GM18858 (cell line): Measurements from ENCODE around the gene UQCRC1.

Source experiments
- ATAC-seq: cut with Tn5 transposase; IDR thresholded peaks from one replicate; pipeline ENCODE4 v1.9.1; 2021; ENCODE audit not compliant: unreplicated experiment

The UQCRC1 gene

GRCh38 chr3:48599077-48599501 lies 10.4 kb downstream of the UQCRC1 start:
- ATAC-seq: no peak

GRCh38 chr3:48598323-48599076 lies 10.9 kb downstream of the UQCRC1 start:
- no peak for ATAC-seq

GRCh38 chr3:48597408-48597800 lies 12.0 kb downstream of the UQCRC1 start:
- ATAC-seq: no peak

GRCh38 chr3:48596676-48597407 lies 12.6 kb downstream of the UQCRC1 start:
- no peak for ATAC-seq

GRCh38 chr3:48596157-48596556 lies 13.3 kb downstream of the UQCRC1 start:
- ATAC-seq: no peak

- ATAC-seq: no peak
Observed at GRCh38 chr3:48595526-48596121, 13.8 kb downstream of the UQCRC1 start.

GRCh38 chr3:48595075-48595525 lies 14.3 kb downstream of the UQCRC1 start, which contains the start of gene COL7A1:
Gene COL7A1, minus strand, starts transcription at chr3:48595329. Its CDS starts 170 bp downstream, at chr3:48595159.
- no peak for ATAC-seq

GRCh38 chr3:48594417-48595049 lies 14.9 kb downstream of the UQCRC1 start:
- no peak for ATAC-seq

- no peak for ATAC-seq
Observed at GRCh38 chr3:48593337-48593736, 16.1 kb downstream of the UQCRC1 start.

GRCh38 chr3:48592519-48593087 lies 16.8 kb downstream of the UQCRC1 start:
- ATAC-seq: no peak

GRCh38 chr3:48591886-48592518 lies 17.4 kb downstream of the UQCRC1 start:
- ATAC-seq: no peak

GRCh38 chr3:48591436-48591835 lies 18.0 kb downstream of the UQCRC1 start:
- no peak for ATAC-seq

- no peak for ATAC-seq
Observed at GRCh38 chr3:48588230-48588629, 21.2 kb downstream of the UQCRC1 start.

- ATAC-seq: no peak
Observed at GRCh38 chr3:48587686-48588085, 21.8 kb downstream of the UQCRC1 start.

- ATAC-seq: no peak
Observed at GRCh38 chr3:48585411-48585810, 24.0 kb downstream of the UQCRC1 start.

GRCh38 chr3:48584836-48585235 lies 24.6 kb downstream of the UQCRC1 start:
- ATAC-seq: no peak

GRCh38 chr3:48581621-48582481 lies 27.6 kb downstream of the UQCRC1 start:
- no peak for ATAC-seq

- ATAC-seq: no peak
Observed at GRCh38 chr3:48576647-48577046, 32.8 kb downstream of the UQCRC1 start.

GRCh38 chr3:48575366-48575765 lies 34.1 kb downstream of the UQCRC1 start:
- no peak for ATAC-seq
